Esophagus (tissue), 2 donors: Measurements from ENCODE around the gene DGKQ. TPM values are rescaled to one million over a fixed set of nuclear protein-coding genes. Genes with fewer than 3 reads are reported as not detected.

Experiments used
- H3K27ac ChIP-seq, 2 donors: one replicate each; pipeline ENCODE4 v1.5.1; 2013; ENCODE audit warnings: low read depth in 2 of 2, mild to moderate bottlenecking in 2 of 2, inconsistent platforms in 1 of 2, low read length in 1 of 2, moderate library complexity in 1 of 2
- H3K27me3 ChIP-seq, 2 donors: one replicate each; pipeline ENCODE4 v1.6.1; 2013; ENCODE audit warnings: low read length in 2 of 2, control low read depth in 1 of 2, mild to moderate bottlenecking in 1 of 2; ENCODE audit not compliant: insufficient read depth in 2 of 2, control insufficient read depth in 1 of 2
- H3K36me3 ChIP-seq, 2 donors: one replicate each; pipeline ENCODE4 v1.6.1; 2013; ENCODE audit warnings: low read length in 1 of 2; ENCODE audit not compliant: control insufficient read depth in 2 of 2, insufficient read depth in 2 of 2
- H3K4me1 ChIP-seq, 2 donors: one replicate each; pipeline ENCODE4 v1.6.1; 2013; ENCODE audit warnings: low read length in 1 of 2; ENCODE audit not compliant: control insufficient read depth in 2 of 2, insufficient read depth in 2 of 2
- H3K4me3 ChIP-seq, 2 donors: one replicate each; pipeline ENCODE4 v1.5.1; 2013; ENCODE audit warnings: low read length in 2 of 2, mild to moderate bottlenecking in 2 of 2, low read depth in 1 of 2, moderate library complexity in 1 of 2
- H3K9me3 ChIP-seq, 2 donors: one replicate each; pipeline ENCODE4 v1.6.1; 2013; ENCODE audit warnings: mild to moderate bottlenecking in 2 of 2, low read depth in 1 of 2, low read length in 1 of 2, moderate library complexity in 1 of 2; ENCODE audit not compliant: control insufficient read depth in 2 of 2, insufficient read depth in 1 of 2
- WGBS, 2 donors: extraction: QIAGEN DNeasy Blood & Tissue Kit; methylation state at CpG; one replicate each; pipeline ENCODE4 v1.1.7; 2013; 5-methylcytosine and 5-hydroxymethylcytosine counted together
- polyA plus RNA-seq, 2 donors: library from polyadenylated mRNA; stranded (reverse); fragments of 200-250 nt; gene quantifications; one replicate each; pipeline ENCODE4 v1.2.3, GENCODE V29; 2013
- donor health status: healthy with polysubstance abuse.
- donor health status: Bipolar disorder and iron deficiency.

Gene DGKQ
- polyA plus RNA-seq, 2 donors = 6.8 to 8.0 TPM

DNA sequence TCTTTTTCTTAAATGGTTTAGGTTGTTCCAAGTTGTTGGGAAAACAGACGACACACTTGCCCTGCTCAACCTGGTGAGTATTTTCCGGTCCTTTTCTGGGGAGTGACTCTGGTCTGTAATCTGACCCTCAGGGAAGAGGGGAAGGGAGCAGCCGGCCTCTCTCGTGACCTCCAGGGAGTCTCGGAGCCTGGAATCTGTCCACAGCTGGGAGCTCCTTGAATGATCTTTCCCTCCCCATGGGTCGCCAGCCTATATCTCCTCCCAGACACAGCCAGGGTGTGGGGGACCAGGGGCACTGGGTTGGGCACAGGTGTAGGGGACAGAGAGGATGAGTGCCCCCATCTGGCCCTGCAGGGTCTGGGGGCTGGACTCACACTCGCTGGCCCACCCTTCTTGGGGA lies 22.2 kb downstream of the DGKQ start:
- no peak overlapping the region for H3K27ac ChIP-seq
- no peaks in the 10 kb centered on the region for H3K4me1 ChIP-seq
- no peak overlapping the region for H3K4me3 ChIP-seq
- WGBS, 2 donors = 78 to 79% methylated on average over 7 of the region's 7 CpGs
- H3K27me3 ChIP-seq = no peaks in the 10 kb centered on the region
- peaks cover 0 to 2% of the 10 kb centered on the region in 2 donors for H3K9me3 ChIP-seq
- H3K36me3 ChIP-seq = peaks cover 0 to 14% of the 10 kb centered on the region in 2 donors

DNA sequence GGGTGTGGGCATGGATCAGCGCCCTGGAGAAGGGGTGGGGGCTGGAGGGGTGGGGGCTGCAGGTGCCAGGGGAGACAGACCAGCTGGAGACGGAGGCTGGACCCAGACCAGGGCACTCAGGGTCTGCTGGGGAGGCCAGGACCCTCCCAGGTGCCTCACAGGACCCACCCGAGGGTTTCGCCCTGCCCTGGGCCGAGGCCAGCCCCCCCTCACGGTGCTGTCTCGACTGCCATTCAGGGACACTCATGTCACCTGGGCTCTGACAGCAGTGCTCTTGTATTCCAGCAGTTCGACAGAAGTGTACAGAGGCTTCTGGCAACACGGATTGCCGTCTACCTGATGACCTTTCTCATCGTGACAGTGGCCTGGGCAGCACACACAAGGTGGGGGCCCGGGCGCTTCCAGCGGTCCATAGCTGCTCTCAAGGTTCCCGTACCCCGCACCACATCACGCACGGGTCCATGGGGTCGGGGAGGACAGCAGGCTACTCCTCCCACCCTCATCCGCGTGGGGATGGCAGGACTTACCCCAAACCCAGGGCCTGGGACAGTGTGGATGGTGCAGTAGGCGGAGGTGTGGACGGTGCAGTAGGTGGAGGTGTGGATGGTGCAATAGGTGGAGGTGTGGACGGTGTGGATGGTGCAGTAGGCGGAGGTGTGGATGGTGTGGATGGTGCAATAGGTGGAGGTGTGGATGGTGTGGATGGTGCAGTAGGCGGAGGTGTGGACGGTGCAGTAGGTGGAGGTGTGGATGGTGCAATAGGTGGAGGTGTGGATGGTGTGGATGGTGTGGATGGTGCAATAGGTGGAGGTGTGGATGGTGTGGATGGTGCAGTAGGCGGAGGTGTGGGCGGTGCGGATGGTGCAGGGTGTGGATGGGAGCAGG lies 23.0 kb downstream of the DGKQ start:
- Histone ChIP-seq H3K27me3 (no peaks in the 10 kb centered on the region), H3K27ac (no peak overlapping the region), H3K9me3 (peaks cover 0 to 2% of the 10 kb centered on the region in 2 donors), H3K4me1 (no peaks in the 10 kb centered on the region), H3K36me3 (peaks cover 0 to 14% of the 10 kb centered on the region in 2 donors), H3K4me3 (no peak overlapping the region)
- WGBS, 2 donors = 88 to 91% methylated on average over 28 to 30 of the region's 30 CpGs

- Histone ChIP-seq H3K4me1 (no peaks in the 10 kb centered on the region), H3K27ac (no peak overlapping the region), H3K27me3 (no peaks in the 10 kb centered on the region), H3K36me3 (peaks cover 0 to 14% of the 10 kb centered on the region in 2 donors), H3K9me3 (peaks cover 0 to 2% of the 10 kb centered on the region in 2 donors), H3K4me3 (no peak overlapping the region)
- WGBS, 2 donors = 91% methylated on average over 20 of the region's 20 CpGs
Observed at GRCh38 chr4:949656-950055, 23.7 kb downstream of the DGKQ start.

- peaks cover 0 to 2% of the 10 kb centered on the region in 2 donors for H3K9me3 ChIP-seq
- H3K4me3 ChIP-seq = no peak overlapping the region
- H3K27me3 ChIP-seq = no peaks in the 10 kb centered on the region
- 89 to 93% methylated on average over 11 to 13 of the region's 13 CpGs for WGBS, 2 donors
- no peak overlapping the region for H3K27ac ChIP-seq
- no peaks in the 10 kb centered on the region for H3K4me1 ChIP-seq
- peaks cover 0 to 14% of the 10 kb centered on the region in 2 donors for H3K36me3 ChIP-seq
Observed at GRCh38 chr4:948936-949300, 24.5 kb downstream of the DGKQ start.

- H3K36me3 ChIP-seq = peaks cover 0 to 14% of the 10 kb centered on the region in 2 donors
- H3K4me3 ChIP-seq = no peak overlapping the region
- no peaks in the 10 kb centered on the region for H3K4me1 ChIP-seq
- peaks cover 0 to 2% of the 10 kb centered on the region in 2 donors for H3K9me3 ChIP-seq
- H3K27ac ChIP-seq = no peak overlapping the region
- no peaks in the 10 kb centered on the region for H3K27me3 ChIP-seq
- WGBS, 2 donors = 80 to 83% methylated on average over 31 to 33 of the region's 33 CpGs
Observed at GRCh38 chr4:948101-948935, 25.1 kb downstream of the DGKQ start.

- WGBS, 2 donors = 91 to 92% methylated on average over 19 of the region's 19 CpGs
- peaks cover 0 to 9% of the 10 kb centered on the region in 2 donors for H3K36me3 ChIP-seq
- H3K4me3 ChIP-seq = no peak overlapping the region
- no peak overlapping the region for H3K27ac ChIP-seq
- no peaks in the 10 kb centered on the region for H3K27me3 ChIP-seq
- H3K4me1 ChIP-seq = no peaks in the 10 kb centered on the region
- peaks cover 0 to 2% of the 10 kb centered on the region in 2 donors for H3K9me3 ChIP-seq
Observed at GRCh38 chr4:947491-947971, 25.8 kb downstream of the DGKQ start.

- no peak overlapping the region for H3K4me3 ChIP-seq
- no peak overlapping the region for H3K27ac ChIP-seq
- H3K4me1 ChIP-seq = no peaks in the 10 kb centered on the region
- no peaks in the 10 kb centered on the region for H3K27me3 ChIP-seq
- H3K9me3 ChIP-seq = peaks cover 0 to 2% of the 10 kb centered on the region in 2 donors
- 66 to 69% methylated on average over 62 of the region's 62 CpGs for WGBS, 2 donors
- peaks cover 0 to 9% of the 10 kb centered on the region in 2 donors for H3K36me3 ChIP-seq
Observed at GRCh38 chr4:946517-947471, 26.6 kb downstream of the DGKQ start.

- H3K4me1 ChIP-seq = no peaks in the 10 kb centered on the region
- H3K4me3 ChIP-seq = no peak overlapping the region
- H3K27ac ChIP-seq = no peak overlapping the region
- no peaks in the 10 kb centered on the region for H3K27me3 ChIP-seq
- H3K9me3 ChIP-seq = peaks cover 0 to 2% of the 10 kb centered on the region in 2 donors
- 71 to 81% methylated on average over 9 of the region's 9 CpGs for WGBS, 2 donors
- peaks cover 0 to 2% of the 10 kb centered on the region in 2 donors for H3K36me3 ChIP-seq
Observed at GRCh38 chr4:946103-946450, 27.3 kb downstream of the DGKQ start.
